WTC11 (cell line): Measurements from ENCODE around the gene B4GALT4. TPM values are rescaled to one million over a fixed set of nuclear protein-coding genes. Genes with fewer than 3 reads are reported as not detected.

Experiments
- ATAC-seq: fragments of 200-7000 bp; cut with Tn5 transposase; 2 replicates; pipeline ENCODE4 v1.10.0; 2021; ENCODE audit warnings: mild to moderate bottlenecking, moderate library complexity
- CTCF ChIA-PET: fragments of 300-600 bp; sonication (Branson Sonifier 250); formaldehyde crosslinking; loops from one replicate; lab custom pipeline; 2021; ENCODE audit warnings: antibody characterized with exemption; lab: Charles Lee
- POLR2A ChIA-PET: fragments of 350-600 bp; sonication (Branson Sonifier 250); formaldehyde crosslinking; loops from one replicate; lab custom pipeline; 2021; ENCODE audit warnings: antibody characterized with exemption; lab: Charles Lee
- DNase-seq: peaks from one replicate; pipeline ENCODE4 v3.0.0; 2021; ENCODE audit warnings: low spot score
- H3K27ac Mint-ChIP-seq: 2 replicates; pipeline ENCODE4 v1.8.0; 2021; ENCODE audit warnings: mixed read lengths
- H3K27me3 Mint-ChIP-seq: 2 replicates; pipeline ENCODE4 v1.8.0; 2021; ENCODE audit warnings: low read depth, mild to moderate bottlenecking, moderate library complexity, mixed read lengths
- H3K36me3 Mint-ChIP-seq: 2 replicates; pipeline ENCODE4 v1.8.0; 2021; ENCODE audit warnings: mixed read lengths
- H3K4me1 Mint-ChIP-seq: 2 replicates; pipeline ENCODE4 v1.8.0; 2022; ENCODE audit warnings: mixed read lengths
- H3K4me3 Mint-ChIP-seq: 2 replicates; pipeline ENCODE4 v1.8.0; 2021; ENCODE audit warnings: mild to moderate bottlenecking, moderate library complexity, mixed read lengths
- H3K9me3 Mint-ChIP-seq: 2 replicates; pipeline ENCODE4 v1.8.0; 2021; ENCODE audit warnings: mixed read lengths
- EMX1 ChIP-seq: fragments of 250-450 bp; sonication (Bioruptor Pico); IDR thresholded peaks from 2 replicates; pipeline ENCODE4 v1.8.0; 2021; ENCODE audit warnings: mild to moderate bottlenecking
- GABPB1 ChIP-seq: sonication (generic); formaldehyde crosslinking; IDR thresholded peaks from 2 replicates; pipeline ENCODE4 v1.8.1; 2023; ENCODE audit warnings: mild to moderate bottlenecking, missing genetic modification reagents
- GRHL2 ChIP-seq: fragments of 250-450 bp; sonication (Bioruptor Pico); IDR thresholded peaks from 2 replicates; pipeline ENCODE4 v1.8.0; 2022; ENCODE audit warnings: mild to moderate bottlenecking, moderate library complexity; ENCODE audit not compliant: insufficient replicate concordance, severe bottlenecking
- JUN ChIP-seq: sonication (generic); formaldehyde crosslinking; IDR thresholded peaks from 2 replicates; pipeline ENCODE4 v1.8.0; 2023; ENCODE audit warnings: mild to moderate bottlenecking, missing genetic modification reagents
- NR1H2 ChIP-seq: sonication (generic); formaldehyde crosslinking; IDR thresholded peaks from 2 replicates; pipeline ENCODE4 v1.9.0; 2021; ENCODE audit warnings: mild to moderate bottlenecking, moderate library complexity, missing genetic modification reagents
- TEAD4 ChIP-seq: sonication (generic); formaldehyde crosslinking; IDR thresholded peaks from 2 replicates; pipeline ENCODE4 v1.8.0; 2022; ENCODE audit warnings: mild to moderate bottlenecking, missing genetic modification reagents
- TP53 ChIP-seq: sonication (generic); formaldehyde crosslinking; IDR thresholded peaks from 2 replicates; pipeline ENCODE4 v1.8.1; 2023; ENCODE audit warnings: mild to moderate bottlenecking, missing genetic modification reagents
- ZNF121 ChIP-seq: sonication (generic); formaldehyde crosslinking; IDR thresholded peaks from 2 replicates; pipeline ENCODE4 v1.8.0; 2023; ENCODE audit warnings: missing genetic modification reagents
- ZNF138 ChIP-seq: sonication (generic); formaldehyde crosslinking; conservative IDR thresholded peaks from 2 replicates; pipeline ENCODE4 v1.8.1; 2022; ENCODE audit warnings: mild to moderate bottlenecking, moderate library complexity, missing genetic modification reagents
- ZNF317 ChIP-seq: sonication (generic); formaldehyde crosslinking; IDR thresholded peaks from 2 replicates; pipeline ENCODE4 v1.8.1; 2023; ENCODE audit warnings: low read depth, mild to moderate bottlenecking, moderate library complexity, missing genetic modification reagents, borderline replicate concordance
- ZNF671 ChIP-seq: fragments of 250-450 bp; sonication (Bioruptor Pico); IDR thresholded peaks from 2 replicates; pipeline ENCODE4 v1.8.0; 2021; ENCODE audit warnings: mild to moderate bottlenecking
- total RNA-seq: library from RNA; stranded (reverse); gene quantifications from 3 replicates; pipeline ENCODE4 v1.2.3, GENCODE V29; 2021
- TF ChIP-seq, protein P1 (sequence below): fragments of 200-600 bp; IDR thresholded peaks from 2 replicates; pipeline ENCODE4 v1.8.0; 2022; ENCODE audit warnings: antibody characterized with exemption
- TF ChIP-seq, protein P2 (sequence below): sonication (generic); formaldehyde crosslinking; IDR thresholded peaks from 2 replicates; pipeline ENCODE4 v1.8.1; 2023; ENCODE audit warnings: mild to moderate bottlenecking, missing genetic modification reagents
- TF ChIP-seq, protein P3 (sequence below): sonication (generic); formaldehyde crosslinking; IDR thresholded peaks from 2 replicates; pipeline ENCODE4 v1.8.1; 2023; ENCODE audit warnings: mild to moderate bottlenecking, missing genetic modification reagents, moderate library complexity
- TF ChIP-seq, protein P4 (sequence below): sonication (generic); formaldehyde crosslinking; IDR thresholded peaks from 2 replicates; pipeline ENCODE4 v1.8.0; 2022; ENCODE audit warnings: mild to moderate bottlenecking, missing genetic modification reagents
- TF ChIP-seq, protein P5 (sequence below): sonication (generic); formaldehyde crosslinking; IDR thresholded peaks from 2 replicates; pipeline ENCODE4 v1.8.1; 2022; ENCODE audit warnings: mild to moderate bottlenecking, moderate library complexity, missing genetic modification reagents
- TF ChIP-seq, protein P6 (sequence below): fragments of 250-450 bp; sonication (Bioruptor Pico); IDR thresholded peaks from 2 replicates; pipeline ENCODE4 v1.9.0; 2021; ENCODE audit warnings: moderate library complexity, mild to moderate bottlenecking, inconsistent platforms, borderline replicate concordance
- TF ChIP-seq, protein P7 (sequence below): sonication (generic); formaldehyde crosslinking; IDR thresholded peaks from 2 replicates; pipeline ENCODE4 v1.8.0; 2023; ENCODE audit warnings: missing genetic modification reagents, mild to moderate bottlenecking, borderline replicate concordance
- TF ChIP-seq, protein P8 (sequence below): sonication (generic); formaldehyde crosslinking; IDR thresholded peaks from 2 replicates; pipeline ENCODE4 v1.8.0; 2022; ENCODE audit warnings: mild to moderate bottlenecking, missing genetic modification reagents

The B4GALT4 gene
- total RNA-seq, 1 experiment from 2014 or later = 37.7 TPM

DNA sequence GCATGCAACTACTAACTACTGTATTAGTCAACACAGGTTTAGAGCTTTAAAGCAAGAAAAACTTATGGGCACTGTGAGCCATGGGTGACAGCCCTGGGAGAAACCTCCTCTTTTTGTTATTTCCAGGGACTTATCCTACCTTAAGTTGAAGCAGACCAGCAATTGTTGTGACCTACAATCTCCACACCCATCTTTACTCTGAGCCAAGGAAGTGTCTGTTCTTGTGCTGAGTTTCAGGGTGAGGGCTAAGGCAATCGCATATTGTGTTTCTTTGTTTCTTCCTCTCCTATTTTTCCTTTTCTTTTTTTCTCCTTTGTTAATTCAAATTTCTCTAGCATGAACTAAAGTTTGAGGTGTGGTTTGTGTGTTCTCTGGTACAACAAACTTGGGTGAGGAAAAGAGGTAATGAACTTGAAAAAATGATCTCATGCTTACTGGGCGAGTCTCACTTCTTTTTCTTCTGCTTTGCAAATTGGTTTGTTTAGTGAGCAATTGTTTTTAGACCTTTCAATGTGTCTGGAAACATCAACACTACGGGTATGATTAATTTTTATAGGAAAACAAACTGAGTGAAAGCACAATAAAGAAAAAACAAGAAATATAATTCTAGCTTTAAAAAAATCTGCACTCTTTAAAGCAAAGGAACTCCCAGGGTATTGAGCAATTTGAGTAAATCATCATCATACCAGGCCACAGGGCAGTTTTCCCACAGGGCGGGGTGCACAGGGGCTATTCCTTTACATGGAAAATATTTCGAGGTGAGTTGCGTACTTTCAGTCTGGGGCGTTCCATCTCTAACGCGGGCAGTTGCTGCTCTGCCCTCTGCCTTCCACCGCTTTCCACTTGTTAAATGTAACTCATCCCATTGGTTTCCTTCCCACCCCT, 64.6 kb downstream of the B4GALT4 start (continued):
- TF ChIP-seq, protein P1, sequence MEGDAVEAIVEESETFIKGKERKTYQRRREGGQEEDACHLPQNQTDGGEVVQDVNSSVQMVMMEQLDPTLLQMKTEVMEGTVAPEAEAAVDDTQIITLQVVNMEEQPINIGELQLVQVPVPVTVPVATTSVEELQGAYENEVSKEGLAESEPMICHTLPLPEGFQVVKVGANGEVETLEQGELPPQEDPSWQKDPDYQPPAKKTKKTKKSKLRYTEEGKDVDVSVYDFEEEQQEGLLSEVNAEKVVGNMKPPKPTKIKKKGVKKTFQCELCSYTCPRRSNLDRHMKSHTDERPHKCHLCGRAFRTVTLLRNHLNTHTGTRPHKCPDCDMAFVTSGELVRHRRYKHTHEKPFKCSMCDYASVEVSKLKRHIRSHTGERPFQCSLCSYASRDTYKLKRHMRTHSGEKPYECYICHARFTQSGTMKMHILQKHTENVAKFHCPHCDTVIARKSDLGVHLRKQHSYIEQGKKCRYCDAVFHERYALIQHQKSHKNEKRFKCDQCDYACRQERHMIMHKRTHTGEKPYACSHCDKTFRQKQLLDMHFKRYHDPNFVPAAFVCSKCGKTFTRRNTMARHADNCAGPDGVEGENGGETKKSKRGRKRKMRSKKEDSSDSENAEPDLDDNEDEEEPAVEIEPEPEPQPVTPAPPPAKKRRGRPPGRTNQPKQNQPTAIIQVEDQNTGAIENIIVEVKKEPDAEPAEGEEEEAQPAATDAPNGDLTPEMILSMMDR = no peak

DNA sequence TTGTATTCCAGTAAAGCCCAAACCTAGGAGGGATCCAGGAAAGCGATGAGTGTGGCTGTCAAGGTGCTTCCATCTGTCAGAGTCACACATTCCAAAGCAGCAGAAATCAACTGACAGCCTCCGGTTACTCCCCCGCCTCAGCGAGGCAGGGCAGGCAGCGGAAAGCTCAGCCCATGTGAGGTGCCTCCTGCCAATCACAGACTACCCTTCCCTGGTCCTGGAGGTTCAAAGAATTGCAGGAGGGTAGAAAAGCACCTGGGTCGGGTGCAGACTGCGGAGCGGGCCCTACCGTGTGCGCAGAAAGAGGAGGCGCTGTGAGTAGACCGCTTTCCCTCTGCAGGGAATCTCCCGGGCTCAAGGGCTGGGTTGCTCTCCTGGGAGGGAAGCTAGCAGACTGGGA, 67.4 kb downstream of the B4GALT4 start, which contains the start of gene UPK1B:
UPK1B (plus strand) TSS at position 274 of the 400 bp plus-strand sequence. CDS start 13,144 bp downstream, outside the sequence.
- Mint-ChIP-seq H3K27ac (no peak within 1 kb of the TSS), H3K9me3 (peaks cover 3% of the 10 kb centered on the region; the same call in 1 of the 2 replicates), H3K4me3 (peak within 1 kb of the TSS; percentile 26; the same call in 1 of the 2 replicates), H3K36me3 (no peaks in the 10 kb centered on the region), H3K27me3 (peaks cover 7% of the 10 kb centered on the region; the same call in 1 of the 2 replicates), H3K4me1 (peaks cover 13% of the 10 kb centered on the region)
- ChIA-PET CTCF (interaction anchor here (0.7 to 1.6 kb wide), 6 partner anchors 67 to 570 kb away, joined by 3 to 7 read pairs (median 4); partner anchors contain the start of gene B4GALT4), POLR2A (no interaction called here)
- peak; percentile 62 for DNase-seq
- TF ChIP-seq, protein P2, sequence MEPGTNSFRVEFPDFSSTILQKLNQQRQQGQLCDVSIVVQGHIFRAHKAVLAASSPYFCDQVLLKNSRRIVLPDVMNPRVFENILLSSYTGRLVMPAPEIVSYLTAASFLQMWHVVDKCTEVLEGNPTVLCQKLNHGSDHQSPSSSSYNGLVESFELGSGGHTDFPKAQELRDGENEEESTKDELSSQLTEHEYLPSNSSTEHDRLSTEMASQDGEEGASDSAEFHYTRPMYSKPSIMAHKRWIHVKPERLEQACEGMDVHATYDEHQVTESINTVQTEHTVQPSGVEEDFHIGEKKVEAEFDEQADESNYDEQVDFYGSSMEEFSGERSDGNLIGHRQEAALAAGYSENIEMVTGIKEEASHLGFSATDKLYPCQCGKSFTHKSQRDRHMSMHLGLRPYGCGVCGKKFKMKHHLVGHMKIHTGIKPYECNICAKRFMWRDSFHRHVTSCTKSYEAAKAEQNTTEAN (CRISPR knock-in tag) = no peak
- TF ChIP-seq ZNF317 = peak; percentile 76
- TF ChIP-seq, protein P3, sequence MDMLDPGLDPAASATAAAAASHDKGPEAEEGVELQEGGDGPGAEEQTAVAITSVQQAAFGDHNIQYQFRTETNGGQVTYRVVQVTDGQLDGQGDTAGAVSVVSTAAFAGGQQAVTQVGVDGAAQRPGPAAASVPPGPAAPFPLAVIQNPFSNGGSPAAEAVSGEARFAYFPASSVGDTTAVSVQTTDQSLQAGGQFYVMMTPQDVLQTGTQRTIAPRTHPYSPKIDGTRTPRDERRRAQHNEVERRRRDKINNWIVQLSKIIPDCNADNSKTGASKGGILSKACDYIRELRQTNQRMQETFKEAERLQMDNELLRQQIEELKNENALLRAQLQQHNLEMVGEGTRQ (CRISPR knock-in tag) = peak; percentile 72
- TF ChIP-seq, protein P4, sequence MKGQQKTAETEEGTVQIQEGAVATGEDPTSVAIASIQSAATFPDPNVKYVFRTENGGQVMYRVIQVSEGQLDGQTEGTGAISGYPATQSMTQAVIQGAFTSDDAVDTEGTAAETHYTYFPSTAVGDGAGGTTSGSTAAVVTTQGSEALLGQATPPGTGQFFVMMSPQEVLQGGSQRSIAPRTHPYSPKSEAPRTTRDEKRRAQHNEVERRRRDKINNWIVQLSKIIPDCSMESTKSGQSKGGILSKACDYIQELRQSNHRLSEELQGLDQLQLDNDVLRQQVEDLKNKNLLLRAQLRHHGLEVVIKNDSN (CRISPR knock-in tag) = 0 out of 2 replicates have a peak, but pooled peaks have one; percentile 45
- peak; percentile 100 for ATAC-seq

DNA sequence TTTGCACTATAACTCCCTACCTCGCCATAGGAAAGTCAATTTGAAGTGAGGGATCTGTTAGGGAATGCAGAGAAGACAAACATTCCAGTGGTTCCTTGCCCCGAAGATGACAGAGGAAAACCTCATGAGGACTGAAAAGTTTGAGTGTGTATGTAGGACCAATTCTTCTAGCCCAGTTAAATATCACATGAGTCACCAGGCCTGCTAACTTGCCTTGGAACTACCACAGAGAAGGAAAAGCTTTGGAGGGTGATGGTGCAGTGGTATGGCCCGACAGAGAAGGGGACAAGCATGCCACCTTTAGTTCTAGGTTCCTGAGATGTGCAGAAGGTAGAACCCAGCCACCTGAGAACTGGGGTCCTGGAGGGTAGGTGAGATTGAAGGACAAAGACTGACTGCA, 69.9 kb downstream of the B4GALT4 start:
- Mint-ChIP-seq H3K4me1 (peaks cover 9% of the 10 kb centered on the region), H3K4me3 (no peak overlapping the region), H3K36me3 (peaks cover 3% of the 10 kb centered on the region), H3K27ac (no peak overlapping the region), H3K9me3 (peaks cover 19% of the 10 kb centered on the region), H3K27me3 (peaks cover 7% of the 10 kb centered on the region; the same call in 1 of the 2 replicates)
- ATAC-seq (no peak), DNase-seq (no peak)
- CTCF ChIA-PET = no interaction called here
- POLR2A ChIA-PET = no interaction called here
- TF ChIP-seq, protein P5, sequence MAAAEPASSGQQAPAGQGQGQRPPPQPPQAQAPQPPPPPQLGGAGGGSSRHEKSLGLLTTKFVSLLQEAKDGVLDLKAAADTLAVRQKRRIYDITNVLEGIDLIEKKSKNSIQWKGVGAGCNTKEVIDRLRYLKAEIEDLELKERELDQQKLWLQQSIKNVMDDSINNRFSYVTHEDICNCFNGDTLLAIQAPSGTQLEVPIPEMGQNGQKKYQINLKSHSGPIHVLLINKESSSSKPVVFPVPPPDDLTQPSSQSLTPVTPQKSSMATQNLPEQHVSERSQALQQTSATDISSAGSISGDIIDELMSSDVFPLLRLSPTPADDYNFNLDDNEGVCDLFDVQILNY = no peak
- no peak for TF ChIP-seq GRHL2 (CRISPR knock-in tag)
- TF ChIP-seq TP53 (CRISPR knock-in tag) = no peak
- no peak for TF ChIP-seq ZNF138 (CRISPR knock-in tag)
- TF ChIP-seq, protein P6, sequence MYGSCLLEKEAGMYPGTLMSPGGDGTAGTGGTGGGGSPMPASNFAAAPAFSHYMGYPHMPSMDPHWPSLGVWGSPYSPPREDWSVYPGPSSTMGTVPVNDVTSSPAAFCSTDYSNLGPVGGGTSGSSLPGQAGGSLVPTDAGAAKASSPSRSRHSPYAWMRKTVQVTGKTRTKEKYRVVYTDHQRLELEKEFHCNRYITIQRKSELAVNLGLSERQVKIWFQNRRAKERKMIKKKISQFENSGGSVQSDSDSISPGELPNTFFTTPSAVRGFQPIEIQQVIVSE (CRISPR knock-in tag) = no peak
- no peak for TF ChIP-seq EMX1 (CRISPR knock-in tag)
- no peak for TF ChIP-seq ZNF121 (CRISPR knock-in tag)
- TF ChIP-seq, protein P7, sequence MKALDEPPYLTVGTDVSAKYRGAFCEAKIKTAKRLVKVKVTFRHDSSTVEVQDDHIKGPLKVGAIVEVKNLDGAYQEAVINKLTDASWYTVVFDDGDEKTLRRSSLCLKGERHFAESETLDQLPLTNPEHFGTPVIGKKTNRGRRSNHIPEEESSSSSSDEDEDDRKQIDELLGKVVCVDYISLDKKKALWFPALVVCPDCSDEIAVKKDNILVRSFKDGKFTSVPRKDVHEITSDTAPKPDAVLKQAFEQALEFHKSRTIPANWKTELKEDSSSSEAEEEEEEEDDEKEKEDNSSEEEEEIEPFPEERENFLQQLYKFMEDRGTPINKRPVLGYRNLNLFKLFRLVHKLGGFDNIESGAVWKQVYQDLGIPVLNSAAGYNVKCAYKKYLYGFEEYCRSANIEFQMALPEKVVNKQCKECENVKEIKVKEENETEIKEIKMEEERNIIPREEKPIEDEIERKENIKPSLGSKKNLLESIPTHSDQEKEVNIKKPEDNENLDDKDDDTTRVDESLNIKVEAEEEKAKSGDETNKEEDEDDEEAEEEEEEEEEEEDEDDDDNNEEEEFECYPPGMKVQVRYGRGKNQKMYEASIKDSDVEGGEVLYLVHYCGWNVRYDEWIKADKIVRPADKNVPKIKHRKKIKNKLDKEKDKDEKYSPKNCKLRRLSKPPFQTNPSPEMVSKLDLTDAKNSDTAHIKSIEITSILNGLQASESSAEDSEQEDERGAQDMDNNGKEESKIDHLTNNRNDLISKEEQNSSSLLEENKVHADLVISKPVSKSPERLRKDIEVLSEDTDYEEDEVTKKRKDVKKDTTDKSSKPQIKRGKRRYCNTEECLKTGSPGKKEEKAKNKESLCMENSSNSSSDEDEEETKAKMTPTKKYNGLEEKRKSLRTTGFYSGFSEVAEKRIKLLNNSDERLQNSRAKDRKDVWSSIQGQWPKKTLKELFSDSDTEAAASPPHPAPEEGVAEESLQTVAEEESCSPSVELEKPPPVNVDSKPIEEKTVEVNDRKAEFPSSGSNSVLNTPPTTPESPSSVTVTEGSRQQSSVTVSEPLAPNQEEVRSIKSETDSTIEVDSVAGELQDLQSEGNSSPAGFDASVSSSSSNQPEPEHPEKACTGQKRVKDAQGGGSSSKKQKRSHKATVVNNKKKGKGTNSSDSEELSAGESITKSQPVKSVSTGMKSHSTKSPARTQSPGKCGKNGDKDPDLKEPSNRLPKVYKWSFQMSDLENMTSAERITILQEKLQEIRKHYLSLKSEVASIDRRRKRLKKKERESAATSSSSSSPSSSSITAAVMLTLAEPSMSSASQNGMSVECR (CRISPR knock-in tag) = no peak
- no peak for TF ChIP-seq NR1H2 (CRISPR knock-in tag)
- TF ChIP-seq JUN = no peak
- TF ChIP-seq, protein P3 (CRISPR knock-in tag) = no peak
- no peak for TF ChIP-seq GABPB1 (CRISPR knock-in tag)
- TF ChIP-seq, protein P8, sequence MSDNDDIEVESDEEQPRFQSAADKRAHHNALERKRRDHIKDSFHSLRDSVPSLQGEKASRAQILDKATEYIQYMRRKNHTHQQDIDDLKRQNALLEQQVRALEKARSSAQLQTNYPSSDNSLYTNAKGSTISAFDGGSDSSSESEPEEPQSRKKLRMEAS = no peak
- TF ChIP-seq TEAD4 (CRISPR knock-in tag) = no peak
- no peak for TF ChIP-seq ZNF671 (CRISPR knock-in tag)
